Vagina (tissue), 2 donors: ENCODE data around the gene ZBTB45. TPM values are rescaled to one million over a fixed set of nuclear protein-coding genes. Genes with fewer than 3 reads are reported as not detected.
A peak's percentile ranks its signal among the peaks of the same experiment; 100 is the strongest.

Experiments
- DNase-seq, 2 donors: peaks; one replicate each; pipeline ENCODE4 v3.0.0-alpha.2; 2017; ENCODE audit errors: extremely low spot score in 2 of 2
- H3K27ac ChIP-seq: fragments of 200-600 bp; sonication (generic); one replicate; pipeline ENCODE4 v1.5.1; 2019
- H3K27me3 ChIP-seq: fragments of 200-600 bp; sonication (generic); one replicate; pipeline ENCODE4 v1.5.1; 2019
- H3K36me3 ChIP-seq, 2 donors: fragments of 200-600 bp; sonication (generic); one replicate each; pipeline ENCODE4 v1.5.1; 2017 to 2019
- H3K4me1 ChIP-seq: fragments of 200-600 bp; sonication (generic); one replicate; pipeline ENCODE4 v1.5.1; 2019
- H3K4me3 ChIP-seq, 2 donors: fragments of 200-600 bp; sonication (generic); 1 replicate in 1 of 2; 2 replicates in 1 of 2; pipeline ENCODE4 v1.5.1; 2016 to 2019
- H3K9me3 ChIP-seq: fragments of 200-600 bp; sonication (generic); one replicate; pipeline ENCODE4 v1.5.1; 2019
- CTCF ChIP-seq, 3 experiments: fragments of 450-650 bp in 2 of 3; fragments of 200-600 bp in 1 of 3; sonication (generic) in 1 of 3; IDR thresholded peaks; one replicate each; pipeline ENCODE4 v1.5.1; 2017 to 2019; ENCODE audit warnings: antibody characterized with exemption in 3 of 3, mild to moderate bottlenecking in 2 of 3, moderate library complexity in 2 of 3
- POLR2A ChIP-seq, 2 donors: fragments of 450-650 bp; IDR thresholded peaks; one replicate each; pipeline ENCODE4 v1.6.1; 2017; ENCODE audit warnings: antibody characterized with exemption in 2 of 2, mild to moderate bottlenecking in 2 of 2, moderate library complexity in 2 of 2
- POLR2AphosphoS5 ChIP-seq, 2 donors: sonication (generic); formaldehyde crosslinking; IDR thresholded peaks; one replicate each; pipeline ENCODE4 v1.9.0; 2017; ENCODE audit warnings: antibody characterized with exemption in 2 of 2, mild to moderate bottlenecking in 2 of 2, low read depth in 1 of 2; ENCODE audit not compliant: insufficient read depth in 1 of 2
- intact Hi-C: fragments of 100-400 bp; cut with DNase I; formaldehyde crosslinking; loops from one replicate; pipeline ENCODE4 v1.15.1; 2023
- total RNA-seq: library from RNA; depleted of rRNA; stranded (reverse); fragments of >200 nt; gene quantifications from one replicate; pipeline ENCODE4 v1.2.3, GENCODE V29; 2016

ZBTB45 gene
- total RNA-seq, 1 donor from 2014 or later = 14.0 TPM

DNA sequence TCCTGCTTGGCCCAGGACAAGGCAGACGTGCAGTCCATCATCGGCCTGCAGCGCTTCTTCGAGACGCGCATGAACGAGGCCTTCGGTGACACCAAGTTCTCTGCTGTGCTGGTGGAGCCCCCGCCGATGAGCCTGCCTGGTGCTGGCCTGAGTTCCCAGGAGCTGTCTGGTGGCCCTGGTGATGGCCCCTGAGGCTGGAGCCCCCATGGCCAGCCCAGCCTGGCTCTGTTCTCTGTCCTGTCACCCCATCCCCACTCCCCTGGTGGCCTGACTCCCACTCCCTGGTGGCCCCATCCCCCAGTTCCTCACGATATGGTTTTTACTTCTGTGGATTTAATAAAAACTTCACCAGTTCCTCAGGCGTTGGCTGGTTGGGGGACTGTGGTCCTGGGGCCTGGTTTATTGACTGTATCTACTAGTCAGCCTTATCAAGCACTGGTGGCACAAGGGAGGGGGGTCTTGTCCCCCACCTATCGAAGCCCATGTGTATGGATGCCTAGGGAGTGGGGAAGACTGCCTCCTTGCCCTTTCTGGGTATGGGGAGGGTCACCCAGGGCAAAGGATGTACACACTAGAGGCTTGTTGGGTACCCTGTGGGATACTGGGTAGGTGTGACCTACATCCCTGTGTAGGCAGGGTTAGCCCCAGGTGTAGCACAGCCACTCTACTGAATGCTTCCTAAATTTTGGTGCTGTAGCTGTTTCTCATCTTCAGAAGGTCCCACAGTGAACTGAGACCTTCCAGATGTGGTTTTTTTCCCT, 30.9 kb upstream of the ZBTB45 start:
- intact Hi-C loops = no loop called here
- DNase-seq = peak in 1 of 2 donors; percentile 79
- H3K9me3 ChIP-seq = no peaks in the 10 kb centered on the region
- no peak overlapping the region for H3K27ac ChIP-seq
- H3K4me3 ChIP-seq = no peak overlapping the region
- peaks cover 42% of the 10 kb centered on the region for H3K4me1 ChIP-seq
- H3K27me3 ChIP-seq = no peaks in the 10 kb centered on the region
- TF ChIP-seq CTCF (IDR thresholded peaks at IDR 0.05) = no peak
- no peak for TF ChIP-seq POLR2A (IDR thresholded peaks at IDR 0.05)
- no peak for TF ChIP-seq POLR2AphosphoS5 (IDR thresholded peaks at IDR 0.05; ENCODE audit: insufficient read depth in 1 of 2, low read depth in 1 of 2)
- H3K36me3 ChIP-seq = peaks cover 0 to 62% of the 10 kb centered on the region in 2 donors

- no peak overlapping the region for H3K27ac ChIP-seq
- H3K4me1 ChIP-seq = peaks cover 44% of the 10 kb centered on the region
Observed at GRCh38 chr19:58549664-58550361, 30.2 kb upstream of the ZBTB45 start.

DNA sequence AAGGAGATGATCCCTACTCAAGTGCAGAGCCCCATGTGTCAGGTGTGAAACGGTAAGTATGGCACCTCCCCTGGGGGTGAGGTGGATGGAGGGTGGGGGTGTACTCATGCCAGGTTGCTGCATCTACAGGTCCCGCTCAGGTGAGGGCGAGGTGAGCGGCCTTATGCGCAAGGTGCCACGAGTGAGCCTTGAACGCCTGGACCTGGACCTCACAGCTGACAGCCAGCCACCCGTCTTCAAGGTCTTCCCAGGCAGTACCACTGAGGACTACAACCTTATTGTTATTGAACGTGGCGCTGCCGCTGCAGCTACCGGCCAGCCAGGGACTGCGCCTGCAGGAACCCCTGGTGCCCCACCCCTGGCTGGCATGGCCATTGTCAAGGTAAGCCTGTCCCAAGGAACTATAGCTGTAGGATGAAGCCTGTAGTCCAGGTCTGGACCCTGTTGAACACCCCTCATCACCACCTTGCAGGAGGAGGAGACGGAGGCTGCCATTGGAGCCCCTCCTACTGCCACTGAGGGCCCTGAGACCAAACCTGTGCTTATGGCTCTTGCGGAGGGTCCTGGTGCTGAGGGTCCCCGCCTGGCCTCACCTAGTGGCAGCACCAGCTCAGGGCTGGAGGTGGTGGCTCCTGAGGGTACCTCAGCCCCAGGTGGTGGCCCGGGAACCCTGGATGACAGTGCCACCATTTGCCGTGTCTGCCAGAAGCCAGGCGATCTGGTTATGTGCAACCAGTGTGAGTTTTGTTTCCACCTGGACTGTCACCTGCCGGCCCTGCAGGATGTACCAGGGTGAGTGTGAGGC, 29.5 kb upstream of the ZBTB45 start:
- no peaks in the 10 kb centered on the region for H3K9me3 ChIP-seq
- DNase-seq = peak in 1 of 2 donors; percentile 84
- H3K4me3 ChIP-seq = no peak overlapping the region
- H3K27me3 ChIP-seq = no peaks in the 10 kb centered on the region
- H3K4me1 ChIP-seq = peaks cover 40% of the 10 kb centered on the region
- no peak overlapping the region for H3K27ac ChIP-seq
- intact Hi-C loops = no loop called here
- no peak for TF ChIP-seq POLR2A (IDR thresholded peaks at IDR 0.05)
- TF ChIP-seq CTCF (IDR thresholded peaks at IDR 0.05) = no peak
- TF ChIP-seq POLR2AphosphoS5 (IDR thresholded peaks at IDR 0.05; ENCODE audit: insufficient read depth in 1 of 2, low read depth in 1 of 2) = no peak
- peaks cover 0 to 60% of the 10 kb centered on the region in 2 donors for H3K36me3 ChIP-seq

More at GRCh38 chr19:58549664-58550361, 30.2 kb upstream of the ZBTB45 start:
- Histone ChIP-seq H3K9me3 (no peaks in the 10 kb centered on the region), H3K36me3 (peaks cover 0 to 60% of the 10 kb centered on the region in 2 donors), H3K4me3 (no peak overlapping the region), H3K27me3 (no peaks in the 10 kb centered on the region)
- DNase-seq = no peak
- intact Hi-C loops = no loop called here
- TF ChIP-seq CTCF (IDR thresholded peaks at IDR 0.05) (no peak), POLR2AphosphoS5 (IDR thresholded peaks at IDR 0.05; ENCODE audit: insufficient read depth in 1 of 2, low read depth in 1 of 2) (no peak), POLR2A (IDR thresholded peaks at IDR 0.05) (no peak)

GRCh38 chr19:58547323-58548312, 28.0 kb upstream of the ZBTB45 start:
- no peaks in the 10 kb centered on the region for H3K9me3 ChIP-seq
- H3K27me3 ChIP-seq = no peaks in the 10 kb centered on the region
- no peak overlapping the region for H3K4me3 ChIP-seq
- peaks cover 0 to 60% of the 10 kb centered on the region in 2 donors for H3K36me3 ChIP-seq
- peaks cover 34% of the 10 kb centered on the region for H3K4me1 ChIP-seq
- no peak overlapping the region for H3K27ac ChIP-seq
- TF ChIP-seq POLR2AphosphoS5 (IDR thresholded peaks at IDR 0.05; ENCODE audit: insufficient read depth in 1 of 2, low read depth in 1 of 2) (no peak), CTCF (IDR thresholded peaks at IDR 0.05) (no peak), POLR2A (IDR thresholded peaks at IDR 0.05) (no peak)
- intact Hi-C loops = no loop called here
- no peak for DNase-seq
